Suppressor macrophage (primary cell): ENCODE data around the gene CHTOP.

Experiments
- DNase-seq, 4 experiments: peaks; one replicate each; pipeline ENCODE4 v3.0.0-alpha.2; 2020 to 2022

Gene CHTOP

GRCh38 chr1:153688736-153689328 is 55.0 kb downstream of the CHTOP start:
- DNase-seq: no peak

GRCh38 chr1:153693466-153693865 is 59.6 kb downstream of the CHTOP start:
- DNase-seq: no peak
